K562 (cell line): Measurements from ENCODE around the gene CHAF1A. TPM values are rescaled to one million over a fixed set of nuclear protein-coding genes. Genes with fewer than 3 reads are reported as not detected.

Source experiments
- ATAC-seq: fragments of 200-7000 bp; cut with Tn5 transposase; 3 replicates; pipeline ENCODE4 v1.9.1; 2020; ENCODE audit warnings: moderate library complexity
- BruUV-seq: library from RNA; stranded (reverse); fragments of 400-500 nt; replicated peaks from 2 replicates; lab custom pipeline; 2021; lab: Mats Ljungman, UMichigan
- CTCF ChIA-PET: fragments of 300-600 bp; formaldehyde crosslinking; extraction: SDS; loops from one replicate; lab custom pipeline; 2021; ENCODE audit warnings: low intra/inter-chr PET ratio; lab: Yijun Ruan, JAX
- POLR2A ChIA-PET: fragments of 300-600, 350-650 bp; sonication (Branson Sonifier 250); formaldehyde crosslinking; extraction: SDS; loops from one replicate; lab custom pipeline; 2021; ENCODE audit warnings: antibody characterized with exemption, inconsistent platforms; lab: Yijun Ruan, JAX
- DNase-seq, 4 experiments: peaks; one replicate each; pipeline versions ENCODE4 v3.0.0 to v3.0.0-alpha.2; 2011 to 2018; ENCODE audit warnings: low spot score in 3 of 4, mixed read lengths in 3 of 4; ENCODE audit errors: extremely low read depth in 1 of 4
- FAIRE-seq: peaks from 2 replicates; lab custom pipeline; 2011; peaks lifted over from hg19 to GRCh38; lab: Jason Lieb, UNC
- H2AFZ ChIP-seq: 2 replicates; pipeline ENCODE4 v1.6.0; 2011; ENCODE audit warnings: low read depth, low read length, control low read depth, inconsistent platforms
- H3K27ac ChIP-seq: fragments of 200-600 bp; 3 replicates; pipeline ENCODE4 v1.8.0; 2011; ENCODE audit warnings: low read depth, mild to moderate bottlenecking, control low read depth, inconsistent platforms, low read length, moderate library complexity, mixed read lengths; ENCODE audit errors: extremely low read depth
- H3K27me3 ChIP-seq, 2 experiments: fragments of 300-600 bp in 1 of 2; 2 replicates in 1 of 2; 3 replicates in 1 of 2; pipeline versions ENCODE4 v1.6.0 to v1.8.0; 2011; ENCODE audit warnings: inconsistent platforms in 2 of 2, low read length in 2 of 2, mild to moderate bottlenecking in 1 of 2, mixed read lengths in 1 of 2, moderate library complexity in 1 of 2; ENCODE audit not compliant: control insufficient read depth in 2 of 2, insufficient read depth in 2 of 2
- H3K36me3 ChIP-seq: fragments of 300-600 bp; 3 replicates; pipeline ENCODE4 v1.8.0; 2011; ENCODE audit warnings: mild to moderate bottlenecking, low read length, inconsistent platforms; ENCODE audit not compliant: control insufficient read depth, insufficient read depth
- H3K4me1 ChIP-seq, 2 experiments: fragments of 200-600 bp in 1 of 2; replicated peaks in 1 of 2; 2 replicates in 1 of 2; 3 replicates in 1 of 2; pipeline versions ENCODE4 v1.5.1 to v1.8.0; 2011; ENCODE audit warnings: inconsistent platforms in 2 of 2, low read length in 2 of 2, mild to moderate bottlenecking in 1 of 2, mixed read lengths in 1 of 2, moderate library complexity in 1 of 2; ENCODE audit not compliant: control insufficient read depth in 2 of 2, insufficient read depth in 2 of 2
- H3K4me2 ChIP-seq: 2 replicates; pipeline ENCODE4 v1.6.1; 2011; ENCODE audit warnings: low read length, control low read depth, inconsistent platforms, mixed read lengths; ENCODE audit not compliant: insufficient read depth
- H3K4me3 ChIP-seq: fragments of 200-600 bp; sonication (generic), shearing (Covaris generic); 2 replicates; pipeline ENCODE4 v1.5.1; 2016; ENCODE audit warnings: control low read depth, inconsistent platforms
- H3K79me2 ChIP-seq: fragments of 200-600 bp; 3 replicates; pipeline ENCODE4 v1.8.0; 2011; ENCODE audit warnings: low read length, inconsistent platforms; ENCODE audit not compliant: control insufficient read depth, insufficient read depth
- H3K9ac ChIP-seq, 2 experiments: 2 replicates each; pipeline versions ENCODE4 v1.6.0 to v1.6.1; 2011; ENCODE audit warnings: low read depth in 2 of 2, low read length in 2 of 2, control low read depth in 1 of 2, inconsistent platforms in 1 of 2, mild to moderate bottlenecking in 1 of 2, mixed read lengths in 1 of 2; ENCODE audit not compliant: insufficient read depth in 1 of 2
- H3K9me1 ChIP-seq: one replicate; pipeline ENCODE4 v1.6.0; 2011; ENCODE audit warnings: inconsistent platforms, mild to moderate bottlenecking, low read length, moderate library complexity; ENCODE audit not compliant: control insufficient read depth, insufficient read depth
- H3K9me3 ChIP-seq: replicated peaks from 2 replicates; pipeline ENCODE4 v1.5.1; 2011; ENCODE audit warnings: low read depth, low read length, inconsistent platforms; ENCODE audit not compliant: control insufficient read depth, insufficient read depth
- H4K20me1 ChIP-seq: replicated peaks from 2 replicates; pipeline ENCODE4 v1.6.1; 2011; ENCODE audit warnings: low read length, inconsistent platforms, mixed read lengths; ENCODE audit not compliant: control insufficient read depth, insufficient read depth
- ELF2 ChIP-seq: fragments of 250-450 bp; sonication (Bioruptor Pico); IDR thresholded peaks from 2 replicates; pipeline ENCODE4 v1.5.0; 2021; ENCODE audit warnings: mild to moderate bottlenecking
- RBFOX2 ChIP-seq: fragments of 200-400 bp; formaldehyde crosslinking; IDR thresholded peaks from 2 replicates; pipeline ENCODE4 v1.6.1; 2017; ENCODE audit warnings: low read depth, mild to moderate bottlenecking, low read length, moderate library complexity
- ZFX ChIP-seq: sonication (generic); formaldehyde crosslinking; IDR thresholded peaks from 2 replicates; pipeline ENCODE4 v1.8.0; 2022; ENCODE audit warnings: mild to moderate bottlenecking, missing genetic modification reagents, moderate library complexity
- WGBS: fragments of 100-300 bp; shearing (Covaris generic); methylation state at CpG from one replicate; pipeline ENCODE4 v1.1.6; 2016; ENCODE audit warnings: low coverage, mixed read lengths; ENCODE audit not compliant: insufficient coverage; ENCODE audit errors: missing lambda C conversion rate; 5-methylcytosine and 5-hydroxymethylcytosine counted together
- in situ Hi-C: fragments of 300-500 bp; cut with MboI; formaldehyde crosslinking; loops from 4 replicates; pipeline ENCODE4 v1.15.0; 2018; ENCODE audit warnings: inconsistent platforms, mixed read lengths
- intact Hi-C: fragments of 100-400 bp; cut with micrococcal nuclease; formaldehyde crosslinking; loops from 2 replicates; pipeline ENCODE4 v1.14.2; 2022
- polyA plus RNA-seq, 8 experiments: library from polyadenylated mRNA; depleted of rRNA in 4 of 8; stranded (reverse) in 5 of 8; unstranded in 3 of 8; fragments of >200 nt; fragmentation: Nextera tagmentation in 2 of 8; fragmentation: Illumina TruSeq in 1 of 8; extraction: Ambion mirVana in 2 of 8; extraction: Trizol in 1 of 8; gene quantifications; 2 replicates each; pipeline versions ENCODE4 v1.2.1 to v1.2.3, GENCODE V29; 2011 to 2014; ENCODE audit warnings: inconsistent platforms in 1 of 8, missing spikeins in 1 of 8
- total RNA-seq, 7 experiments: library from RNA; depleted of rRNA in 6 of 7; stranded (reverse); fragments of >200 nt in 6 of 7; fragmentation: Illumina TruSeq in 2 of 7; extraction: Trizol in 2 of 7; gene quantifications; 2 replicates each; pipeline versions ENCODE4 v1.2.1 to v1.2.3, GENCODE V29; 2011 to 2021; ENCODE audit warnings: low replicate concordance in 1 of 7

CHAF1A gene
- total and polyA plus RNA-seq, 9 of the 15 experiments (the other 6 are each of a cell fraction or from before 2014, with no cell fraction given) = 1.6 to 86.9 (median 45.2) TPM

DNA sequence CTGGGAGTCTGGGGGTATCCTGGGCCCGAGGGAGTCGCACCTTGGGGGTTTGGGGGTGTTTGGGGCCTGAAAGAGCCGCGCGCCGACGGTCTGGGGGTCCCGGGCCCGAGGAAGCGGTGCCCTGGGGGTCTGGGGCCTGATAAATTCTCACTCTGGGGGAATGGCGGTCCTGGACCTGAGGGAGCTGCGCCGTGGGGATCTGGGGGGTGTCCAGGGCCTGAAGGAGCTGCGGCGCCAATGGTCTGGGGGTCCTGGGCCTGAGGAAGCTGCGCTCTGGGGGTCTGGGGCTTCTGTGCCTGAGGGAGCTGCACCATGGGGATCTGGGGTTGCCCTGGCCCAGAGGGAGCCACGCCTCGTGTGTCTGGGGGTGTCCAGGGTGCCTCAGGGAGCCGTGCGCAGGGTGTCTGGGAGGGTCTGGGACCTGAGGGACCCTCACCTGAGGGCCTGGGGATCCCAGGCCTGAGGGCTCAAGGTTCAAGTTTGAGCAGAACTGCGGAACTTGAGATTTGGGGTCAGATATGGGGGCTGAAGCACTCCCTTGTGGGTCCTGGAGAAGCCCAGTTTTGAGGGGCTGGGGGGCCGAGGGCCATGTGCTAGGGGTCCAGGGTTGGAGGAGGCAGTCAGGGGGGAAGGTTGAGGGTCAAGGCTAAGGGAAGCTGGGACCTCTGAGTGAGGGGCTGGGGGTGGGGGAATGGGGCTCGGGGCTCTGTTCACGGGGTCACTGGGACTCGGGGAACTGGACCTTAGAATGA, 70.7 kb downstream of the CHAF1A start:
- intact Hi-C loops = no loop called here
- H3K27ac ChIP-seq = peak overlapping the region; percentile 74
- peak overlapping the region; percentile 94 for H3K4me3 ChIP-seq
- no peaks in the 10 kb centered on the region for H3K9me1 ChIP-seq
- FAIRE-seq = no peak
- H3K9me3 ChIP-seq = no peaks in the 10 kb centered on the region
- no peak for ATAC-seq
- BruUV-seq = no TSS peak
- H3K27me3 ChIP-seq = no peaks in the 10 kb centered on the region
- H3K9ac ChIP-seq = peak overlapping the region; percentile 74 to 97
- H3K4me1 ChIP-seq = peaks cover 3 to 32% of the 10 kb centered on the region in 2 experiments; a peak in 4 of 5 replicates
- in situ Hi-C loops = no loop called here
- peaks cover 23% of the 10 kb centered on the region; the same call in 2 of the 3 replicates for H3K36me3 ChIP-seq
- H3K79me2 ChIP-seq = peaks cover 24% of the 10 kb centered on the region
- CTCF ChIA-PET = no interaction called here
- TF ChIP-seq RBFOX2 = peak; percentile 45; the same call in 1 of the 2 replicates
- TF ChIP-seq ZFX = 0 out of 2 replicates have a peak, but pooled peaks have one; percentile 26
- no peak for TF ChIP-seq ELF2 (CRISPR knock-in tag)
- TF ChIP-seq, all 486 proteins: peak for 2
- POLR2A ChIA-PET = interaction anchor here (0.7 kb wide), 1 partner anchor 25 kb away, joined by 4 read pairs; no protein-coding TSS in a partner anchor
- Histone ChIP-seq H2AFZ (no peak overlapping the region), H3K4me2 (peak overlapping the region; percentile 70), H4K20me1 (peaks cover 4% of the 10 kb centered on the region; the same call in 1 of the 2 replicates)
- WGBS = 49% methylated on average over 9 of the region's 25 CpGs
- no peak for DNase-seq
